SK-N-SH (cell line): ENCODE results near the gene CFAP299. TPM values are rescaled to one million over a fixed set of nuclear protein-coding genes. Genes with fewer than 3 reads are reported as not detected.

Experiments used
- CTCF ChIA-PET: fragments of 300-600, 350-600 bp; formaldehyde crosslinking; extraction: SDS; loops from one replicate; lab custom pipeline; 2021; lab: Yijun Ruan, JAX
- POLR2A ChIA-PET: fragments of 350-600 bp; sonication (Branson Sonifier 250); formaldehyde crosslinking; extraction: SDS; loops from one replicate; lab custom pipeline; 2020; ENCODE audit warnings: antibody characterized with exemption, inconsistent platforms; lab: Yijun Ruan, JAX
- DNase-seq: peaks from one replicate; pipeline ENCODE4 v3.0.0; 2012
- H2AFZ ChIP-seq: fragments of 200-600 bp; sonication (generic); 2 replicates; pipeline ENCODE4 v1.8.1; 2016; ENCODE audit warnings: antibody characterized with exemption, mild to moderate bottlenecking, low read depth
- H3F3A ChIP-seq: fragments of 200-600 bp; sonication (generic); replicated peaks from 2 replicates; pipeline ENCODE3; 2016; ENCODE audit warnings: antibody characterized with exemption, mild to moderate bottlenecking; ENCODE audit not compliant: insufficient read depth
- H3K27ac ChIP-seq, 2 experiments: fragments of 200-500 bp in 1 of 2; fragments of 200-600 bp in 1 of 2; sonication (Bioruptor generic) in 1 of 2; sonication (generic), shearing (Covaris generic) in 1 of 2; 2 replicates each; pipeline versions ENCODE4 v1.5.1 to v1.6.1; 2014 to 2016; ENCODE audit warnings: low read depth in 2 of 2, inconsistent platforms in 1 of 2, low read length in 1 of 2, mild to moderate bottlenecking in 1 of 2, mixed read lengths in 1 of 2
- H3K27me3 ChIP-seq: fragments of 200-600 bp; sonication (generic), shearing (Covaris generic); 2 replicates; pipeline ENCODE4 v1.6.1; 2016; ENCODE audit warnings: mixed run types; ENCODE audit not compliant: insufficient read depth
- H3K36me3 ChIP-seq, 2 experiments: fragments of 200-500 bp in 1 of 2; fragments of 200-600 bp in 1 of 2; sonication (Bioruptor generic) in 1 of 2; sonication (generic) in 1 of 2; replicated peaks in 1 of 2; 2 replicates each; pipeline versions ENCODE3 to v1.5.1; 2014 to 2016; ENCODE audit warnings: low read length in 1 of 2, mild to moderate bottlenecking in 1 of 2; ENCODE audit not compliant: insufficient read depth in 2 of 2, control insufficient read depth in 1 of 2
- H3K4me1 ChIP-seq, 2 experiments: fragments of 200-500 bp in 1 of 2; fragments of 200-600 bp in 1 of 2; sonication (Bioruptor generic) in 1 of 2; sonication (generic), shearing (Covaris generic) in 1 of 2; 2 replicates each; pipeline versions ENCODE4 v1.5.1 to v1.6.1; 2014 to 2016; ENCODE audit warnings: low read depth in 1 of 2, low read length in 1 of 2, mixed run types in 1 of 2; ENCODE audit not compliant: insufficient read depth in 2 of 2, control insufficient read depth in 1 of 2
- H3K4me2 ChIP-seq: fragments of 200-600 bp; sonication (generic), shearing (Covaris generic); 2 replicates; pipeline ENCODE4 v1.6.1; 2017; ENCODE audit warnings: mixed run types
- H3K4me3 ChIP-seq, 2 experiments: fragments of 200-500 bp in 1 of 2; fragments of 200-600 bp in 1 of 2; sonication (Bioruptor generic) in 1 of 2; sonication (generic), shearing (Covaris generic) in 1 of 2; 2 replicates each; pipeline versions ENCODE4 v1.5.1 to v1.8.1; 2014 to 2016; ENCODE audit warnings: low read depth in 2 of 2, inconsistent platforms in 1 of 2, low read length in 1 of 2, mild to moderate bottlenecking in 1 of 2, mixed read lengths in 1 of 2, moderate library complexity in 1 of 2
- H3K79me2 ChIP-seq: fragments of 200-600 bp; sonication (generic); 2 replicates; pipeline ENCODE4 v1.8.1; 2017; ENCODE audit warnings: mild to moderate bottlenecking; ENCODE audit not compliant: insufficient read depth
- H3K9ac ChIP-seq: fragments of 200-600 bp; sonication (generic); 2 replicates; pipeline ENCODE4 v1.6.1; 2017; ENCODE audit warnings: mixed run types
- H3K9me2 ChIP-seq: fragments of 200-600 bp; sonication (generic); 2 replicates; pipeline ENCODE4 v1.6.1; 2017; ENCODE audit warnings: mixed run types
- H3K9me3 ChIP-seq: fragments of 200-600 bp; sonication (generic); 2 replicates; pipeline ENCODE4 v1.6.1; 2017; ENCODE audit warnings: mixed run types, mild to moderate bottlenecking, moderate library complexity
- H4K20me1 ChIP-seq: fragments of 200-600 bp; sonication (generic); 2 replicates; pipeline ENCODE4 v1.6.1; 2017; ENCODE audit warnings: mild to moderate bottlenecking, mixed run types; ENCODE audit not compliant: insufficient read depth
- CHD2 ChIP-seq: fragments of 150-350 bp; IDR thresholded peaks from 2 replicates; pipeline ENCODE4 v1.6.1; 2018; ENCODE audit warnings: low read length; ENCODE audit not compliant: partially characterized antibody
- CTCF ChIP-seq: fragments of 200-600 bp; sonication (generic); IDR thresholded peaks from 2 replicates; pipeline ENCODE4 v1.6.1; 2017; ENCODE audit warnings: antibody characterized with exemption, mild to moderate bottlenecking, moderate library complexity
- FOSL2 ChIP-seq: IDR thresholded peaks from 2 replicates; pipeline ENCODE4 v1.4.0; 2012; ENCODE audit warnings: low read depth, mild to moderate bottlenecking, moderate library complexity, borderline replicate concordance
- GABPA ChIP-seq: IDR thresholded peaks from 2 replicates; pipeline ENCODE4 v1.4.0; 2012; ENCODE audit warnings: low read depth, mild to moderate bottlenecking
- JUND ChIP-seq: IDR thresholded peaks from 2 replicates; pipeline ENCODE4 v1.4.0; 2012
- MXI1 ChIP-seq: IDR thresholded peaks from 2 replicates; pipeline ENCODE4 v1.6.1; 2012; ENCODE audit warnings: mild to moderate bottlenecking, low read depth, low read length, improper control_type of control experiment
- POLR2AphosphoS5 ChIP-seq: IDR thresholded peaks from 2 replicates; pipeline ENCODE4 v1.6.1; 2012; ENCODE audit warnings: low read depth, low read length
- RAD21 ChIP-seq: IDR thresholded peaks from 2 replicates; pipeline ENCODE4 v1.6.1; 2012; ENCODE audit warnings: mild to moderate bottlenecking, low read length
- REST ChIP-seq: IDR thresholded peaks from 2 replicates; pipeline ENCODE4 v1.6.1; 2012; ENCODE audit warnings: mild to moderate bottlenecking, low read depth, low read length, moderate library complexity
- RFX5 ChIP-seq: IDR thresholded peaks from 2 replicates; pipeline ENCODE4 v1.6.1; 2012; ENCODE audit warnings: mild to moderate bottlenecking, improper control_type of control experiment, low read length
- SIN3A ChIP-seq: IDR thresholded peaks from 2 replicates; pipeline ENCODE4 v1.6.1; 2012; ENCODE audit warnings: low read depth, mild to moderate bottlenecking, low read length, moderate library complexity, borderline replicate concordance
- SMC3 ChIP-seq: IDR thresholded peaks from 2 replicates; pipeline ENCODE4 v1.6.1; 2012; ENCODE audit warnings: low read depth, low read length, improper control_type of control experiment
- TCF12 ChIP-seq: IDR thresholded peaks from 2 replicates; pipeline ENCODE4 v1.4.0; 2012
- TEAD4 ChIP-seq: IDR thresholded peaks from 2 replicates; pipeline ENCODE4 v1.4.0; 2012; ENCODE audit warnings: mild to moderate bottlenecking, borderline replicate concordance; ENCODE audit not compliant: insufficient read depth
- USF2 ChIP-seq: fragments of 150-350 bp; IDR thresholded peaks from 2 replicates; pipeline ENCODE4 v1.6.1; 2017; ENCODE audit warnings: antibody characterized with exemption, low read length, low read depth, borderline replicate concordance
- WGBS: methylation state at CpG from one replicate; pipeline ENCODE4 v1.1.6; 2017; ENCODE audit warnings: low lambda C conversion rate; 5-methylcytosine and 5-hydroxymethylcytosine counted together
- polyA plus RNA-seq, 3 experiments: library from polyadenylated mRNA; depleted of rRNA; stranded (reverse); fragments of >200 nt; gene quantifications; 2 replicates each; pipeline ENCODE4 v1.2.3, GENCODE V29; 2012
- TF ChIP-seq, protein P1 (sequence below): IDR thresholded peaks from 2 replicates; pipeline ENCODE4 v1.4.0; 2012; ENCODE audit warnings: low read depth, borderline replicate concordance
- TF ChIP-seq, protein P2 (sequence below): IDR thresholded peaks from 2 replicates; pipeline ENCODE4 v1.4.0; 2012; ENCODE audit warnings: low read depth, borderline replicate concordance
- TF ChIP-seq, protein P3 (sequence below): IDR thresholded peaks from 2 replicates; pipeline ENCODE4 v1.4.0; 2012; ENCODE audit warnings: low read depth

The CFAP299 gene
- polyA plus RNA-seq, 1 of the 3 experiments (the other 2 are of a cell fraction) = 1.2 TPM

DNA sequence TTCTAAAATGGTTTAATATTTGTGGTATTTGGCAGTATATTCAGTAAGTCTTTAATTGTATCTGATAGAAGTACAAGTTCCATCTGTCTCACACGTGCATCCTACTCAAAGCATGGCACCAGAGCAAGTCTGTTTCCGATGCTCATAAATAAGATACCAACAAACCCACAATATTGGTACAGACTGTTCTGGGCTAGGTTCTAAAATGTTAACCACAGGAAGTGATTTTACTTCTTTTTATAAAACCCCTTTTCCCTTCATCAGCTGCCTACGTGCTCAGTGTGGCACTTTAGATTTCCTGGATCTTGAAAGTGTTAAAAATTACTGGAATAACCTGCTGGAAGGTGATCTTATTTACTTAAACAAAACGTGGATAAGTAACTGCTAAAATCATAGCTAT lies 165.1 kb downstream of the CFAP299 start (continued):
- no peak for TF ChIP-seq POLR2AphosphoS5
- no peak for TF ChIP-seq SIN3A
- no peak for TF ChIP-seq GABPA
- TF ChIP-seq SMC3 = no peak
- no peak for TF ChIP-seq CHD2
- TF ChIP-seq USF2 = no peak
- TF ChIP-seq FOSL2 = no peak
- TF ChIP-seq JUND = no peak
- TF ChIP-seq CTCF = no peak
- TF ChIP-seq, protein P1, sequence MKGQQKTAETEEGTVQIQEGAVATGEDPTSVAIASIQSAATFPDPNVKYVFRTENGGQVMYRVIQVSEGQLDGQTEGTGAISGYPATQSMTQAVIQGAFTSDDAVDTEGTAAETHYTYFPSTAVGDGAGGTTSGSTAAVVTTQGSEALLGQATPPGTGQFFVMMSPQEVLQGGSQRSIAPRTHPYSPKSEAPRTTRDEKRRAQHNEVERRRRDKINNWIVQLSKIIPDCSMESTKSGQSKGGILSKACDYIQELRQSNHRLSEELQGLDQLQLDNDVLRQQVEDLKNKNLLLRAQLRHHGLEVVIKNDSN = no peak
- no peak for TF ChIP-seq MXI1

- no peaks in the 10 kb centered on the region for H3K27me3 ChIP-seq
- 75% methylated on average over 1 of the region's 1 CpG for WGBS
- DNase-seq = no peak
These were observed 171.5 kb downstream of the CFAP299 start for GRCh38 chr4:80507077-80507476.

More at GRCh38 chr4:80507077-80507476, 171.5 kb downstream of the CFAP299 start:
- H3K27ac ChIP-seq = no peak overlapping the region
- H3K36me3 ChIP-seq = no peaks in the 10 kb centered on the region
- TF ChIP-seq, protein P2, sequence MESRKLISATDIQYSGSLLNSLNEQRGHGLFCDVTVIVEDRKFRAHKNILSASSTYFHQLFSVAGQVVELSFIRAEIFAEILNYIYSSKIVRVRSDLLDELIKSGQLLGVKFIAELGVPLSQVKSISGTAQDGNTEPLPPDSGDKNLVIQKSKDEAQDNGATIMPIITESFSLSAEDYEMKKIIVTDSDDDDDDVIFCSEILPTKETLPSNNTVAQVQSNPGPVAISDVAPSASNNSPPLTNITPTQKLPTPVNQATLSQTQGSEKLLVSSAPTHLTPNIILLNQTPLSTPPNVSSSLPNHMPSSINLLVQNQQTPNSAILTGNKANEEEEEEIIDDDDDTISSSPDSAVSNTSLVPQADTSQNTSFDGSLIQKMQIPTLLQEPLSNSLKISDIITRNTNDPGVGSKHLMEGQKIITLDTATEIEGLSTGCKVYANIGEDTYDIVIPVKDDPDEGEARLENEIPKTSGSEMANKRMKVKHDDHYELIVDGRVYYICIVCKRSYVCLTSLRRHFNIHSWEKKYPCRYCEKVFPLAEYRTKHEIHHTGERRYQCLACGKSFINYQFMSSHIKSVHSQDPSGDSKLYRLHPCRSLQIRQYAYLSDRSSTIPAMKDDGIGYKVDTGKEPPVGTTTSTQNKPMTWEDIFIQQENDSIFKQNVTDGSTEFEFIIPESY = no peak
- TF ChIP-seq USF2 = no peak
- TF ChIP-seq, protein P3, sequence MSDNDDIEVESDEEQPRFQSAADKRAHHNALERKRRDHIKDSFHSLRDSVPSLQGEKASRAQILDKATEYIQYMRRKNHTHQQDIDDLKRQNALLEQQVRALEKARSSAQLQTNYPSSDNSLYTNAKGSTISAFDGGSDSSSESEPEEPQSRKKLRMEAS = no peak
- TF ChIP-seq GABPA = no peak
- TF ChIP-seq, protein P1 = no peak
- no peak for TF ChIP-seq REST
- no peak for TF ChIP-seq CHD2
- TF ChIP-seq SIN3A = no peak
- TF ChIP-seq TCF12 = no peak
- TF ChIP-seq RFX5 = no peak
- TF ChIP-seq JUND = no peak
- TF ChIP-seq FOSL2 = no peak
- TF ChIP-seq RAD21 = no peak
- no peak for TF ChIP-seq TEAD4
- POLR2A ChIA-PET = no interaction called here
- no peaks in the 10 kb centered on the region for H3K79me2 ChIP-seq
- H3K4me2 ChIP-seq = no peak overlapping the region
- H3K4me1 ChIP-seq = no peaks in the 10 kb centered on the region
- H3K9ac ChIP-seq = no peak overlapping the region
- no peak overlapping the region for H2AFZ ChIP-seq
- no peaks in the 10 kb centered on the region for H3K9me2 ChIP-seq
- no peak overlapping the region for H3K4me3 ChIP-seq
- H4K20me1 ChIP-seq = no peaks in the 10 kb centered on the region
- H3F3A ChIP-seq = no peaks in the 10 kb centered on the region
- H3K9me3 ChIP-seq = no peaks in the 10 kb centered on the region
- CTCF ChIA-PET = no interaction called here
